ENCODE data around the gene BACE1. TPM values are rescaled to one million over a fixed set of nuclear protein-coding genes. Genes with fewer than 3 reads are reported as not detected.
"Not testable (repeated sequence)": the region's sequence is repeated elsewhere in the genome, so short reads cannot be mapped to it uniquely, and the experiment has no call there.

BACE1 gene
- total and polyA plus RNA-seq, 4 donors: 7.3 to 21.8 (median 14.1) TPM

DNA sequence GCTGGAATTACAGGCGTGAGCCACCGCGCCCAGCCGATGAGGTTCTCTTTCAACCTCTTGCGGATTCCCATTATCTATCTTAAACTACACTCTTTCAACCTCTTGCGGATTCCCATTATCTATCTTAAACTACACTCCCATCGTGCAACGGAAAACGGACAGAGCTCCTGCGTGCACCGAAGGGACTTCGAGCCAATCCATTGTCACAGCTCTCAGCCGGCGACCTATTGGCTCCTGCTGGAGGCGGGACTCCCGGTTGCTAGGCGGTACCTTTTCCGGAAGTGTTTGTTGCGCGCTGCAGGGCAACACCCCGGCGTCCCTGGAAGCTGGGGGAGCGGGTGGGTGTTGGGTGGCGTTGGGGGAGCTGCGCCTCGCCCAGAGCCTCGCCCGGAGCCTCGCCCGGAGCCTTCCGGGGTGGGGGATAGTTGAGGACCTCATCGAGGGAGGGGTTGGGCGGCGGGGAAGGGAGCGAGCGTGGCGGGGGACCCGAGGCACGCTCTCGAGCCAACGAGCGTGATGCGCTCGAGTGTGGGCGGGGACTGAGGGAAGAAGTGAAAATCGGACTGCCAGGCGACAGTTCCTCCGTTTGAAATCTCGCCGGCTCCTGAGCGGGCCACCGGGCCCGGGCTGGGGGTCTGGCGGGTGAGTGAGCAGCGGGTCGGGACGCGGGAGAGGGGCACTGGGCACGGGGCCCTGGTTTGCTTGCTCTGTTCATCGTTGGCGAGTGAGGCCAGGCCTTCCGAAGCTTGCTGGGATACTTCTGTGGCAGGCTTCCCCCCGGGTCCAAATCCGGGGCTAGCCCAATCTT is 11.7 kb upstream of the BACE1 start, which contains the start of gene CEP164:
TSS of gene CEP164 (plus strand) at position 288 of the 808 bp plus-strand sequence. CDS start 10,733 bp downstream, outside the sequence.
- Histone ChIP-seq H3K36me3 (ENCODE audit: control insufficient read depth in 4 of 4, insufficient read depth in 3 of 4, low read depth in 1 of 4, low read length in 3 of 4) (no peaks in the 10 kb centered on the region), H3K9me3 (ENCODE audit: control insufficient read depth in 4 of 4, low read length in 3 of 4) (no peaks in the 10 kb centered on the region), H3K27ac (ENCODE audit: low read depth in 1 of 2, low read length in 2 of 2) (peak within 1 kb of the TSS; percentile 68 to 90), H3K4me1 (ENCODE audit: control insufficient read depth in 4 of 4, insufficient read depth in 4 of 4, low read length in 3 of 4) (peaks cover 0 to 17% (median 10%) of the 10 kb centered on the region in 4 donors), H3K4me3 (ENCODE audit: low read depth in 1 of 3, low read length in 3 of 3) (peak within 1 kb of the TSS; percentile 83 to 98 (median 97)), H3K27me3 (ENCODE audit: control insufficient read depth in 4 of 4, insufficient read depth in 4 of 4, low read length in 3 of 4) (no peaks in the 10 kb centered on the region), H3K9ac (ENCODE audit: low read depth in 1 of 2, low read length in 2 of 2) (peak within 1 kb of the TSS; percentile 87 to 93)
- DNase-seq (ENCODE audit: low spot score): peak; percentile 94
- WGBS: under 1% methylated on average over 64 of the region's 64 CpGs
- TF ChIP-seq FOXA1 (IDR thresholded peaks at IDR 0.05) (no peak), RAD21 (IDR thresholded peaks at IDR 0.05) (peak; percentile 28 to 40), EGR1 (IDR thresholded peaks at IDR 0.05; ENCODE audit: low read depth in 2 of 2) (no peak), YY1 (IDR thresholded peaks at IDR 0.05) (peak; percentile 38), JUND (IDR thresholded peaks at IDR 0.05) (peak in 1 of 2 donors; percentile 8), GABPA (IDR thresholded peaks at IDR 0.05 in 1 of 2, conservative IDR thresholded peaks at IDR 0.05 in 1 of 2) (peak; percentile 55 to 88), RXRA (IDR thresholded peaks at IDR 0.05) (peak; percentile 26 to 38), HNF4A (conservative IDR thresholded peaks at IDR 0.05) (peak; percentile 46 to 69), SP1 (IDR thresholded peaks at IDR 0.05) (peak; percentile 80), TAF1 (conservative IDR thresholded peaks at IDR 0.05) (no peak), NR2F2 (IDR thresholded peaks at IDR 0.05) (peak; percentile 53)
- TF ChIP-seq, protein P1, sequence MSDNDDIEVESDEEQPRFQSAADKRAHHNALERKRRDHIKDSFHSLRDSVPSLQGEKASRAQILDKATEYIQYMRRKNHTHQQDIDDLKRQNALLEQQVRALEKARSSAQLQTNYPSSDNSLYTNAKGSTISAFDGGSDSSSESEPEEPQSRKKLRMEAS (IDR thresholded peaks at IDR 0.05): peak; percentile 8
- TF ChIP-seq, protein P2, sequence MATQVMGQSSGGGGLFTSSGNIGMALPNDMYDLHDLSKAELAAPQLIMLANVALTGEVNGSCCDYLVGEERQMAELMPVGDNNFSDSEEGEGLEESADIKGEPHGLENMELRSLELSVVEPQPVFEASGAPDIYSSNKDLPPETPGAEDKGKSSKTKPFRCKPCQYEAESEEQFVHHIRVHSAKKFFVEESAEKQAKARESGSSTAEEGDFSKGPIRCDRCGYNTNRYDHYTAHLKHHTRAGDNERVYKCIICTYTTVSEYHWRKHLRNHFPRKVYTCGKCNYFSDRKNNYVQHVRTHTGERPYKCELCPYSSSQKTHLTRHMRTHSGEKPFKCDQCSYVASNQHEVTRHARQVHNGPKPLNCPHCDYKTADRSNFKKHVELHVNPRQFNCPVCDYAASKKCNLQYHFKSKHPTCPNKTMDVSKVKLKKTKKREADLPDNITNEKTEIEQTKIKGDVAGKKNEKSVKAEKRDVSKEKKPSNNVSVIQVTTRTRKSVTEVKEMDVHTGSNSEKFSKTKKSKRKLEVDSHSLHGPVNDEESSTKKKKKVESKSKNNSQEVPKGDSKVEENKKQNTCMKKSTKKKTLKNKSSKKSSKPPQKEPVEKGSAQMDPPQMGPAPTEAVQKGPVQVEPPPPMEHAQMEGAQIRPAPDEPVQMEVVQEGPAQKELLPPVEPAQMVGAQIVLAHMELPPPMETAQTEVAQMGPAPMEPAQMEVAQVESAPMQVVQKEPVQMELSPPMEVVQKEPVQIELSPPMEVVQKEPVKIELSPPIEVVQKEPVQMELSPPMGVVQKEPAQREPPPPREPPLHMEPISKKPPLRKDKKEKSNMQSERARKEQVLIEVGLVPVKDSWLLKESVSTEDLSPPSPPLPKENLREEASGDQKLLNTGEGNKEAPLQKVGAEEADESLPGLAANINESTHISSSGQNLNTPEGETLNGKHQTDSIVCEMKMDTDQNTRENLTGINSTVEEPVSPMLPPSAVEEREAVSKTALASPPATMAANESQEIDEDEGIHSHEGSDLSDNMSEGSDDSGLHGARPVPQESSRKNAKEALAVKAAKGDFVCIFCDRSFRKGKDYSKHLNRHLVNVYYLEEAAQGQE (IDR thresholded peaks at IDR 0.05): peak; percentile 34

DNA sequence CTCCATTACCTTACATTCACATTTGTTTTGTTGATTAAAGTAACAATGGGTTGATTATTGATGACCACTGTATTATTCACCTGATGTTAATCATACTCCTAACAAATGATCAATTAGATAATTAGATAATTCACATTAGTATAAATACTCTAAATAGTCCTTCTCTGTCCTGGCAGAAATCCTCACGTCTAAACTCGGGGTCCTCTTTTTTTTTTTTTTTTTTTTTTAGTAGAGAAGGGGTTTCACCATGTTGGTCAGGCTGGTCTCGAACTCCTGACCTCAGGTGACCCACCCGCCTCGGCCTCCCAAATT is 11.2 kb upstream of the BACE1 start:
- H3K9ac ChIP-seq (ENCODE audit: low read depth in 1 of 2, low read length in 2 of 2); H3K27ac ChIP-seq (ENCODE audit: low read depth in 1 of 2, low read length in 2 of 2); DNase-seq (ENCODE audit: low spot score); H3K9me3 ChIP-seq (ENCODE audit: control insufficient read depth in 4 of 4, low read length in 3 of 4); H3K27me3 ChIP-seq (ENCODE audit: control insufficient read depth in 4 of 4, insufficient read depth in 4 of 4, low read length in 3 of 4); H3K36me3 ChIP-seq (ENCODE audit: control insufficient read depth in 4 of 4, insufficient read depth in 3 of 4, low read depth in 1 of 4, low read length in 3 of 4): not testable (repeated sequence)
- Histone ChIP-seq H3K4me1 (ENCODE audit: control insufficient read depth in 4 of 4, insufficient read depth in 4 of 4, low read length in 3 of 4) (peaks cover 0 to 17% (median 10%) of the 10 kb centered on the region in 4 donors), H3K4me3 (ENCODE audit: low read depth in 1 of 3, low read length in 3 of 3) (peak overlapping the region; percentile 83 to 98 (median 97))
- WGBS: 8% methylated on average over 5 of the region's 5 CpGs

DNA sequence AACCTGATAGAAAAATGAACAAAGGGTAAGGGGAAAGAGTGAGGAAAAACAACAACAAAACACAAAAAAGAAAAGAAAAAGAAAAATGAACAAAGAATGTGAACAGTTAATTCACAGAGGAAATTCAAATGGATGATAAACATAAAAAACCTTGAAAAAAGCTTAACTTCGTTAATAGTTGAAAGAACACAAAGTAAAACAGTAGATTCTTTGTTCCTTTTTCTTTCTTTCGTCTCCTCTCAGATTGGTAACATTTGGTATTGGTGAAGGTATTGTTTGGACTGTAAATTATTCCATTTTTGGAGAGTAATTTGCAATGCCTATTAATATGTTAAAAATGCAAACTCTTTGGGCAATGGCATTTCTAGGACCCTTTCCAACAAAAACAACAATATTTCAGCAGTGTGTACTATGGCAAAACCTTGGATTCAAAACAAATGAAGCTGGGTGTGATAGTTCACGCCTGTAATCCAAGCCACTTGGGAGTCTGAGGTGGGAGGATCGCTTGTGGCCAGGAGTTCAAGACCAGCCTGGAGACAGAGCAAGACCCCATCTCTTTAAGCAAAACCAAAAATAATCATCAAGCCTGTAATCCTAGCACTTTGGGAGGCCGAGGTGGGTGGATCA is 3.3 kb upstream of the BACE1 start:
- WGBS: 84% methylated on average over 5 of the region's 5 CpGs
- DNase-seq (ENCODE audit: low spot score): no peak
- TF ChIP-seq TAF1 (conservative IDR thresholded peaks at IDR 0.05) (no peak), HNF4A (conservative IDR thresholded peaks at IDR 0.05) (no peak), RXRA (IDR thresholded peaks at IDR 0.05) (no peak), YY1 (IDR thresholded peaks at IDR 0.05) (no peak)

More for the DNA sequence above, 3.3 kb upstream of the BACE1 start:
- H3K4me1 ChIP-seq (ENCODE audit: control insufficient read depth in 4 of 4, insufficient read depth in 4 of 4, low read length in 3 of 4): peaks cover 7 to 23% (median 14%) of the 10 kb centered on the region in 4 donors
- H3K27ac ChIP-seq (ENCODE audit: low read depth in 1 of 2, low read length in 2 of 2): no peak overlapping the region
- H3K27me3 ChIP-seq (ENCODE audit: control insufficient read depth in 4 of 4, insufficient read depth in 4 of 4, low read length in 3 of 4): no peaks in the 10 kb centered on the region
- H3K4me3 ChIP-seq (ENCODE audit: low read depth in 1 of 3, low read length in 3 of 3): no peak overlapping the region
- no peaks in the 10 kb centered on the region for H3K9me3 ChIP-seq (ENCODE audit: control insufficient read depth in 4 of 4, low read length in 3 of 4)
- H3K9ac ChIP-seq (ENCODE audit: low read depth in 1 of 2, low read length in 2 of 2): no peak overlapping the region
- no peaks in the 10 kb centered on the region for H3K36me3 ChIP-seq (ENCODE audit: control insufficient read depth in 4 of 4, insufficient read depth in 3 of 4, low read depth in 1 of 4, low read length in 3 of 4)
